ENCODE measurements around the gene DIS3L2.

Gene DIS3L2

GRCh38 chr2:232300894-232301387, 339.4 kb downstream of the DIS3L2 start:
- peak; percentile 46 for DNase-seq (ENCODE audit: low read depth)
- TF ChIP-seq CTCF (conservative IDR thresholded peaks at IDR 0.05; ENCODE audit: low read depth, low read length), result no peak
- H3K4me3 ChIP-seq (ENCODE audit: low read depth, low read length), result no peak overlapping the region

DNA sequence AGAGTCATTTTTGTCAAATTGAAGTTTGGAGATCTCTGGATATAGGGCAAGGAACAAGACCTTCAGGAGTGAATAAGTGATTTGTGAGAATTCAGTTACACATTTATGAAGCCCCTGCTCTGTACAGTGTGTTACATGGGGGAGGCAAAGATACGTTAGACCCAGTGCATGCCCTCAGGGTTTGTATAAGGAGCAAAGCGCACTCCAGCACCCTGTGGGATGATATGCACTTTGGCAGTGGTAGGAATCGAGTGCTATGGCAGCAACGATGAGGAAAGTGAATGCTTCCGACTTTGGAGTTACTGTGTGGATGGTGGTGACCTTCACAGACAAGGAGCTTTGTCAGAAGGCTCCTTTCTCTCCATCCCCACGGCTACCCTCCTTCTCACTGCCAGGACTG, 342.7 kb downstream of the DIS3L2 start:
- no peak for TF ChIP-seq CTCF (conservative IDR thresholded peaks at IDR 0.05; ENCODE audit: low read depth, low read length)
- H3K4me3 ChIP-seq (ENCODE audit: low read depth, low read length), result no peak overlapping the region
- DNase-seq (ENCODE audit: low read depth), result no peak

DNA sequence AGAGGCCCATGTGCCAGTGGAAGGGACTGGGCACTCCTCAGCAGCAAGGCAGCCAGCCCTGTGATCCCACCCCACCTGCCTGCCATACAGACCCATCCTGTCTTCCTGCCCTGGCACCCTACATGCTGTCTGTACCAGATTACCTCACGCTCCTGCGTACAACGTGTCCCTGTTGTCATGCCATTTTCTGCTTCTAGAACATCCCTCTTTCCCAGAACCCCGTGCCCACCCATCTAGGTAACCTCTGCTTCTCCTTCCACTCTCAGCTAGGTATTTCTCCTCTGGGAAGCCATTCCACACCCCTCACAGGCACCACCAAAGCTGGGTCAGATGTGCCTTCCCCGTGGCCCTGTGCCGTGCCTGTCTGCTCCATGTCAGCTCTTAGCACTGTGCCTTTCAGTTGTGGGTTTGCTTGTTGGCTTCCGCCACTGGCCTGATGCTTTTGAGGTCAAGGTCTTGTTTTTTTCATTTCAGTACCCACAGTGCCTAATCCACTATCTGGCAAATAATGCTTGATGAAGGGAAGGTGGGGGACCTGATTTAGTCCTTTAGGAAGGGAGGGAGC, 345.3 kb downstream of the DIS3L2 start:
- TF ChIP-seq CTCF (conservative IDR thresholded peaks at IDR 0.05; ENCODE audit: low read depth, low read length), result no peak
- DNase-seq (ENCODE audit: low read depth), result no peak
- no peak overlapping the region for H3K4me3 ChIP-seq (ENCODE audit: low read depth, low read length)

DNA sequence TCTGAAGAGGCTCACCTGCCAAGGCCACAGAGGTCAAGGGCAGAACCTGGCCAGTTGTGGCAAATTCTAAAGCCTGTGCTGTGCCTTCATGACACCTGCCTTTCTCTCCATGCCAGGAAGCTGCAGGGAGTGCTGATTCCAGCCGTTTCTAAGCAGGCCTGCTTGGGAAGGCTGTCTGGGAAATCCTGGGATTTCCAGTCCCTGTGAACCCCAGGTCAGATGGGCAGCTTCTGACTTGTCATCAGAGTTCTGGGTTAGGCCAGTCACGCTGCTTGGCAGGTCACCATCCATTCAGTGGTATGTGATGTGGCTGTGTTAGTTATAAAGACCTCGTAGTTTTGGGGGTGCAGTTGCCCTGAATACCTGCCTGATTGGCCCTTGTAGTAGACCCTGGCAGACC, 346.3 kb downstream of the DIS3L2 start:
- H3K4me3 ChIP-seq (ENCODE audit: low read depth, low read length), result no peak overlapping the region
- DNase-seq (ENCODE audit: low read depth), result no peak
- TF ChIP-seq CTCF (conservative IDR thresholded peaks at IDR 0.05; ENCODE audit: low read depth, low read length), result no peak

DNA sequence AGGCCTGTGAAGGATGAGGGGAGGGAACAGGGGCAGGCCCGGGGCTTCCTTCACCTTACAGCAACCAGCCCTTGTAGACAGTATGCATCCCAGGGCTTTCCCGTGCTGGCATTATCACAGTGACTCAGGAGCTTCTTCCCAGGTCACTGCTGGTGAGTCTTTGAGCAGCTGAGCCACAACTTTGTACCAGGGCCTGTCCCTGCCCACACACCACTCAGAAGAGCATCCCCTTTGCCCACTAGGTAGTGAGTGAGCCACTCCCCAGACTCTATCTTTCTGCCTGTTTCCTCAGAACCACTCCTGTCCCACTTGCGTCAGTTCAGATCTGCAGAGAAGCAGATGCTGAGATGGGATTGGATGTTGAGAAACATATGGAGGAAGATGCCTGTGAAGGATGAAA, 347.5 kb downstream of the DIS3L2 start:
- DNase-seq (ENCODE audit: low read depth), result no peak
- TF ChIP-seq CTCF (conservative IDR thresholded peaks at IDR 0.05; ENCODE audit: low read depth, low read length), result no peak
- no peak overlapping the region for H3K4me3 ChIP-seq (ENCODE audit: low read depth, low read length)

GRCh38 chr2:232309592-232309991, 348.1 kb downstream of the DIS3L2 start:
- H3K4me3 ChIP-seq (ENCODE audit: low read depth, low read length), result no peak overlapping the region
- no peak for TF ChIP-seq CTCF (conservative IDR thresholded peaks at IDR 0.05; ENCODE audit: low read depth, low read length)
- DNase-seq (ENCODE audit: low read depth), result no peak

- H3K4me3 ChIP-seq (ENCODE audit: low read depth, low read length), result no peak overlapping the region
- DNase-seq (ENCODE audit: low read depth), result no peak
- TF ChIP-seq CTCF (conservative IDR thresholded peaks at IDR 0.05; ENCODE audit: low read depth, low read length), result no peak
Observed at GRCh38 chr2:232310121-232310520, 348.6 kb downstream of the DIS3L2 start.

Measured in choroid plexus epithelial cell (primary cell).